Large intestine (tissue), 3 donors: ENCODE results near the gene DUSP6. TPM values are rescaled to one million over a fixed set of nuclear protein-coding genes. Genes with fewer than 3 reads are reported as not detected.

Source experiments
- DNase-seq, 2 donors: peaks; one replicate each; pipeline versions ENCODE4 v3.0.0 to v3.0.0-alpha.2; 2013
- H3K27ac ChIP-seq: one replicate; pipeline ENCODE4 v1.5.1; 2013; ENCODE audit warnings: low read length
- H3K27me3 ChIP-seq: 2 replicates; pipeline ENCODE4 v1.6.1; 2013; ENCODE audit warnings: low read length; ENCODE audit not compliant: control insufficient read depth, insufficient read depth
- H3K36me3 ChIP-seq: 2 replicates; pipeline ENCODE4 v1.6.1; 2013; ENCODE audit warnings: low read length; ENCODE audit not compliant: control insufficient read depth, insufficient read depth
- H3K4me1 ChIP-seq: one replicate; pipeline ENCODE4 v1.6.1; 2013; ENCODE audit warnings: low read length; ENCODE audit not compliant: control insufficient read depth, insufficient read depth
- H3K4me3 ChIP-seq: one replicate; pipeline ENCODE4 v1.5.1; 2013; ENCODE audit warnings: low read length
- H3K9me3 ChIP-seq: one replicate; pipeline ENCODE4 v1.6.1; 2013; ENCODE audit warnings: mild to moderate bottlenecking, low read depth, low read length, moderate library complexity; ENCODE audit not compliant: control insufficient read depth
- WGBS: methylation state at CpG from one replicate; pipeline ENCODE4 v1.1.5; 2013; ENCODE audit warnings: low lambda C conversion rate; ENCODE audit not compliant: insufficient coverage; 5-methylcytosine and 5-hydroxymethylcytosine counted together
- polyA plus RNA-seq: library from polyadenylated mRNA; unstranded; fragments of 120-200 nt; gene quantifications from one replicate; pipeline ENCODE4 v1.2.1, GENCODE V29; 2013

The DUSP6 gene
- polyA plus RNA-seq, 1 donor = 135 TPM

GRCh38 chr12:89328151-89329030 lies 23.9 kb downstream of the DUSP6 start:
- Histone ChIP-seq H3K27me3 (no peaks in the 10 kb centered on the region), H3K9me3 (peaks cover 4% of the 10 kb centered on the region), H3K36me3 (no peaks in the 10 kb centered on the region), H3K4me1 (no peaks in the 10 kb centered on the region), H3K4me3 (no peak overlapping the region), H3K27ac (no peak overlapping the region)
- peak in 1 of 2 donors; percentile 15 for DNase-seq
- 100% methylated on average over 2 of the region's 9 CpGs for WGBS

- Histone ChIP-seq H3K36me3 (no peaks in the 10 kb centered on the region), H3K27me3 (no peaks in the 10 kb centered on the region), H3K4me3 (no peak overlapping the region), H3K27ac (no peak overlapping the region), H3K9me3 (peaks cover 4% of the 10 kb centered on the region), H3K4me1 (no peaks in the 10 kb centered on the region)
- WGBS = 90% methylated on average over 3 of the region's 8 CpGs
- DNase-seq = no peak
Observed at GRCh38 chr12:89327486-89328094, 24.7 kb downstream of the DUSP6 start.

GRCh38 chr12:89326239-89327040 lies 25.9 kb downstream of the DUSP6 start:
- H3K27ac ChIP-seq = no peak overlapping the region
- DNase-seq = peak in 1 of 2 donors; percentile 4
- peaks cover 4% of the 10 kb centered on the region for H3K9me3 ChIP-seq
- no CpG with 5 or more reads among the region's 9 CpGs for WGBS
- H3K4me3 ChIP-seq = no peak overlapping the region
- no peaks in the 10 kb centered on the region for H3K36me3 ChIP-seq
- H3K4me1 ChIP-seq = no peaks in the 10 kb centered on the region
- H3K27me3 ChIP-seq = no peaks in the 10 kb centered on the region

- no peak overlapping the region for H3K4me3 ChIP-seq
- H3K27me3 ChIP-seq = no peaks in the 10 kb centered on the region
- DNase-seq = no peak
- no peaks in the 10 kb centered on the region for H3K4me1 ChIP-seq
- 100% methylated on average over 1 of the region's 3 CpGs for WGBS
- no peaks in the 10 kb centered on the region for H3K9me3 ChIP-seq
- H3K27ac ChIP-seq = no peak overlapping the region
- no peaks in the 10 kb centered on the region for H3K36me3 ChIP-seq
Observed at GRCh38 chr12:89325495-89325894, 26.8 kb downstream of the DUSP6 start.

- Histone ChIP-seq H3K27ac (no peak overlapping the region), H3K9me3 (no peaks in the 10 kb centered on the region), H3K27me3 (no peaks in the 10 kb centered on the region), H3K36me3 (no peaks in the 10 kb centered on the region), H3K4me3 (no peak overlapping the region), H3K4me1 (no peaks in the 10 kb centered on the region)
- no CpG with 5 or more reads among the region's 7 CpGs for WGBS
- no peak for DNase-seq
Observed at GRCh38 chr12:89324437-89324836, 27.9 kb downstream of the DUSP6 start.

GRCh38 chr12:89323568-89324218 lies 28.6 kb downstream of the DUSP6 start:
- Histone ChIP-seq H3K9me3 (no peaks in the 10 kb centered on the region), H3K27ac (no peak overlapping the region), H3K4me3 (no peak overlapping the region), H3K27me3 (no peaks in the 10 kb centered on the region), H3K36me3 (no peaks in the 10 kb centered on the region), H3K4me1 (no peaks in the 10 kb centered on the region)
- WGBS = 100% methylated on average over 1 of the region's 3 CpGs
- DNase-seq = no peak

DNA sequence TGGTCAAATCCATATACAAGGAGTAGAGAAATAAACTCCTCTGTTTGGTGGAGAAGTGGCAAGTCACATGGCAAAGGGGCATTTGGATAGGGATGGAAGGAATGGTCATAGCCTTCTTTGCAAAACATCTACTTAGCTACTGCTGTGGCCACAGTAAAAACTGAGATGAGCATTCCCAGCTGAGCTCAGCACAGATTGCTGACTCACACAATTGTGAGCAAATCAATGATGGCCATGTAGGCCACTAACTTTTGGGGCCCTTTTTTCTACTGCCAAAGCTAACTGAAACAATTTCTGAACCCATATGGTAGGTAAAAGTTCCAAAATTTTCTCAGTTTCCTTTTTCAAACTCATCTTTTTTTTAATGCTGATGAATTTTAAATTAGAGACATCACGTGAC lies 31.6 kb downstream of the DUSP6 start:
- H3K27me3 ChIP-seq = no peaks in the 10 kb centered on the region
- WGBS = 91% methylated on average over 1 of the region's 1 CpG
- no peaks in the 10 kb centered on the region for H3K36me3 ChIP-seq
- no peak for DNase-seq
- no peak overlapping the region for H3K27ac ChIP-seq
- no peak overlapping the region for H3K4me3 ChIP-seq
- H3K4me1 ChIP-seq = peaks cover 6% of the 10 kb centered on the region
- H3K9me3 ChIP-seq = no peaks in the 10 kb centered on the region

GRCh38 chr12:89319606-89320005 lies 32.7 kb downstream of the DUSP6 start:
- H3K27ac ChIP-seq = no peak overlapping the region
- no peaks in the 10 kb centered on the region for H3K9me3 ChIP-seq
- no peak for DNase-seq
- no peaks in the 10 kb centered on the region for H3K36me3 ChIP-seq
- no peak overlapping the region for H3K4me3 ChIP-seq
- H3K27me3 ChIP-seq = no peaks in the 10 kb centered on the region
- WGBS = no CpG with 5 or more reads among the region's 2 CpGs
- peaks cover 6% of the 10 kb centered on the region for H3K4me1 ChIP-seq

- WGBS = no CpG with 5 or more reads among the region's 4 CpGs
- no peaks in the 10 kb centered on the region for H3K36me3 ChIP-seq
- H3K27ac ChIP-seq = no peak overlapping the region
- no peak overlapping the region for H3K4me3 ChIP-seq
- peaks cover 6% of the 10 kb centered on the region for H3K4me1 ChIP-seq
- DNase-seq = no peak
- no peaks in the 10 kb centered on the region for H3K27me3 ChIP-seq
- H3K9me3 ChIP-seq = no peaks in the 10 kb centered on the region
Observed at GRCh38 chr12:89319122-89319521, 33.2 kb downstream of the DUSP6 start.

DNA sequence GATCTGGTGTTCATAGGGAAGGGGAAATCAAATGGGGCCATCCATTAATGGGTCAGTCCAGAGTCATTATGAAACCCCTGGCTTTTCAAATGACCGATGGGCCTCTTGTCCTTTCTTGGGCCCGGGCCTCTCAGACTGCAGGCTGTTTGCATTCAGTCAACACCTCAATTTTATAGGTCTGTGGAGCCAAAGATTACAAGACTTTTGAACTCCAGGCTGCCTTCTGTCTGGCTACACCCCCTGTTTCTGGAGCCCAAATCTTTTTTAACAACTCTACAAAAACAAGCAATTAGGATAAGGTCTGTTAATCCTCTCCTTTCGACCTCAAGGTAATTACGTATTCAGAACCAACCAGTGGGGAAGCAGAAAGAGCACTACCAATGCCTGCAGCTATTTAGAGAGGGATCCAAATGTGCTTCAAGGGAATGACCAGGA lies 35.6 kb downstream of the DUSP6 start:
- no peaks in the 10 kb centered on the region for H3K27me3 ChIP-seq
- H3K4me3 ChIP-seq = no peak overlapping the region
- H3K36me3 ChIP-seq = no peaks in the 10 kb centered on the region
- DNase-seq = peak in 1 of 2 donors; percentile 22
- H3K4me1 ChIP-seq = peaks cover 6% of the 10 kb centered on the region
- 43% methylated on average over 2 of the region's 4 CpGs for WGBS
- no peaks in the 10 kb centered on the region for H3K9me3 ChIP-seq
- H3K27ac ChIP-seq = no peak overlapping the region
